GM10266 (cell line): Measurements from ENCODE around the gene REN.

ENCODE experiments used
- DNase-seq: peaks from one replicate; pipeline ENCODE4 v3.0.0; 2012; ENCODE audit errors: extremely low spot score
- TF ChIP-seq, protein P1 (sequence below): IDR thresholded peaks from 2 replicates; pipeline ENCODE4 v1.5.1; 2012; ENCODE audit warnings: mild to moderate bottlenecking, low read depth; ENCODE audit not compliant: control insufficient read depth, insufficient read depth; ENCODE audit errors: missing control alignments

The REN gene

DNA sequence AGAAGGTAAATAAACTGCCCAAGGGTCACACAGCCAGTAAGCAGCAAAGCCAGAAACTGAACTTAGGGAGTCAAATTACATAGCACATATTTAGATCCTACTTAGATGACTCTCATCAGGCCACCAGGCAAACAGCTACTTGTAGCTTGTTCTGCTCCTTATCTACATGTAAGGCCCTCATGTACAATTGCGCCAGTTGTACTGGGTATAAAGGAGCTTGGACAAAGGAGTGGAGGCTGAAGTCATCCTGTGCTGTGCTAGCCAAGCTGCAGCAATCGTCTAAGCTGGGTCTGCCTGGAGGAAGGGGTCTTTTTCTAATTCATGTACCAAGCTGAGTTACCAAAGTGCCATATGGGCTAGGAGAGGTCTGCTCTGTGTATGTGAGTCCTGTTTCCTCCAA, 27.0 kb downstream of the REN start:
- TF ChIP-seq, protein P1, sequence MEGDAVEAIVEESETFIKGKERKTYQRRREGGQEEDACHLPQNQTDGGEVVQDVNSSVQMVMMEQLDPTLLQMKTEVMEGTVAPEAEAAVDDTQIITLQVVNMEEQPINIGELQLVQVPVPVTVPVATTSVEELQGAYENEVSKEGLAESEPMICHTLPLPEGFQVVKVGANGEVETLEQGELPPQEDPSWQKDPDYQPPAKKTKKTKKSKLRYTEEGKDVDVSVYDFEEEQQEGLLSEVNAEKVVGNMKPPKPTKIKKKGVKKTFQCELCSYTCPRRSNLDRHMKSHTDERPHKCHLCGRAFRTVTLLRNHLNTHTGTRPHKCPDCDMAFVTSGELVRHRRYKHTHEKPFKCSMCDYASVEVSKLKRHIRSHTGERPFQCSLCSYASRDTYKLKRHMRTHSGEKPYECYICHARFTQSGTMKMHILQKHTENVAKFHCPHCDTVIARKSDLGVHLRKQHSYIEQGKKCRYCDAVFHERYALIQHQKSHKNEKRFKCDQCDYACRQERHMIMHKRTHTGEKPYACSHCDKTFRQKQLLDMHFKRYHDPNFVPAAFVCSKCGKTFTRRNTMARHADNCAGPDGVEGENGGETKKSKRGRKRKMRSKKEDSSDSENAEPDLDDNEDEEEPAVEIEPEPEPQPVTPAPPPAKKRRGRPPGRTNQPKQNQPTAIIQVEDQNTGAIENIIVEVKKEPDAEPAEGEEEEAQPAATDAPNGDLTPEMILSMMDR: no peak
- DNase-seq: no peak

DNA sequence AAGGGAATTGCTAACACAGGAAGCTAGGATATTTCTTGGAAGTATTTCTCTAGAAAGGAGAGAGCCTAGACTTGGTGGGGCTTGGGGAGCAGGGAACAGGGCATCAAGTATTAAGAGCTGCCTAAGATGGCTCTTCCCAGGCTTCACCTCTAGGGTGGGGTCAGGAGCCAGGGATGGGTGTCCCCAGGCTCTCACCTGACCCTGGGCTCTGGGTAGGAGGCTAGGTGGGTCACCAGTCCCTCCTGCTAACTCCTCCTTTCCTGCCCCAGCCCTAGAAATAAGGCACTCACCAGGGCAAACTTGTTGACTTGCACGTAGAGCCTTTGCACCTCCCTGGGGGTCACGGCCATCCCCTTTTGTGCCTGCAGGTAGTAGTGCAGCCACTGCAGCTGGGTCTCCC, 29.3 kb downstream of the REN start:
- TF ChIP-seq, protein P1: no peak
- no peak for DNase-seq

DNA sequence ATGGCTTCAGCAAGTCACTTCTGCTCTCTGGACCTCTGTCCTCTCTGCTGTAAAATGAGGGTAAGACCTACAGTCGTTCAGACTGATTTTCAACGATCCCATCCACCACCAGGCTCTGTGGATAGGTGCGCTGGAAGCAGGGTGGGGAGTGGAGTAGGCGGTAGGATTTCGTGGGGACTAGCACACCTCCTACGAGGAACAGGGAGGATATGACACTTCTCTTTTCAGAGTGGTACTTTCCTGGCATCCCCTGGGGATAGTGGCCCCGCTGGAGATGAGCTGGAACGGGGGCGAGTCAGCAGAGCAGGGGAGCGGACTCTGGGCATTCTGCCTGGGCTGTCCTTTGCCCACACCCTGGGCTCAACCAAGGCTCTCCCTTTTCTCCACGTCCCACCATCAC, 32.0 kb downstream of the REN start:
- no peak for DNase-seq
- TF ChIP-seq, protein P1: no peak

DNA sequence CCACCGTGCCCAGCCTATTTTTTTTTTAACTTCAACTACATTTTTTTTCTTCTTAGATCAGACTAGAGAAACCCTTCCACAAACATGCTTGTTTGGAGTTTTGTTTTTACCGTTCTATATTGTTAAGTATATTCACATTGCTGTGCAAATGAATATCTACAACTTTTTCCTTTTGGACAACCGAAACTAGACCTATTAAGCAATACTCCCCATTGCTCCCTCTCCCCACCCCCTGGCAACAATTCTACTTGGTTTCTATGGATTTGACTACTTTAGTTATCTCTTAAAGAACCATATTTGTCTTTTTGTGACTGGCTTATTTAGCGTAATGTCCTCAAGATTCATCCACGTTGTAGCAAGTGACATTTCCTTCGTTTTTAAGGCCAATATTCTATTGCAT, 33.4 kb downstream of the REN start:
- no peak for DNase-seq

DNA sequence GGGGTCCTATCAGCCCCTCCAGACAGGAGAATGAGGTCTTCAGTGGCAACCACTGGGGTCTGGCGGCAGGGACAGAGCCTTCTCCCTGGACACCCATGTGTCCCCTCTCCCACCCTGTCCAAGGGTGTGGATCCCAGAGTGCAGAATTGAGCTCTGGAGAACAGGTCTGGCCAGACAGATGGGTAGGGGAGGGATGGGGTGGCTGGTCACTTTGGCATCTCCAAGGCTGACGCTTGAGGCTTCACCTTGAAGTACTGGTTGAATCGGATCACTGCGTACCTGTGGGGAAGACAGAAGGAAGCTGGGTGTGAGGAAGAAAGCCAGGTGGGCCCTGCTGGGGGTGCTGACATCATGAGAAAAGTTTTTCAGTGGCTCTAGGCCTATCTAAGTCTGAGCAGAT, 34.2 kb downstream of the REN start:
- DNase-seq: no peak
- TF ChIP-seq, protein P1: no peak

More for the DNA sequence above, 33.4 kb downstream of the REN start:
- TF ChIP-seq, protein P1: no peak

DNA sequence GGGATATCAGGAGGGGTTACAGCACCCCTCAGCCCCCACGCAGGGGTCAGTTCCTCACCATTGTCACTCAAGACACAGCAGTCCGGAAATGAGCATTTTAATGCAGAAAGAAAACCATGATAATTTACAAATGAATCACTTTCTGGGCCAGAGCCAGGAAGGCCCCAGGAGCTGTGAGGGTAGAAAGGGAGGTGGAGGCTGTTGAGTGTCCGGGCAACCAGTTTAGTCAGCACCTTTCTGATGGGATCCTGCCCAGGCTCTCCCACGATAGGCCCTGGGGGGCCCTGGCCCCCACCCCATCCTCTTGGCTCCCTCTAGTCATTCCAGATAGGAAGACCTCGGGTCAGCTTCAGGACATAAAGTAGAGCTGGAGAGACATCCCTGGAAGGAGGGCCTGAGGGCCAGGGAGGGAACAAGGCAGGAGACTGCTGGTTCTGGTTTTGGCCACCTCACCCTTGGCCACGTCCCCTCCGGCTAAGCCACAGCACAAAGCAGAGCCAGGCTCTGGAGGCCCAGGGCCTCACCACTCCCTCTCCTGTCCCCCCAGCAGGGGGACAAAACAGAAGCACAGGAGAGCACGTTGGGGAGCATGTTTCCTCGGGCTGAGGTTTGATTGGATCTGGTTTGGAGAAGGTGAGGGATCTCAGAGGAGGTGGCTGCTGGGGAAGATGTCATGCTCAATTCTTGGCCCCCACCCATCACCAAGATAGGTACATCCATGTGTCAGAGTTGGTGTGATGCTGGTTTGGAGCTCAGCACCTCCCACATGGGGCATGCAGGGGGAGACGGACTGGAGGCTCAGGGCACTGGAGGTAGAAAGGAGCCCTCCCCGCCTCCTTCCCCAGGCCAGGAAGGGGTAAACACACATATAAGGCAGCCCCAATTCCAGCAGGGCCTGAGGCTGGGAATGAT, 34.9 kb downstream of the REN start:
- no peak for DNase-seq
- TF ChIP-seq, protein P1: no peak

DNA sequence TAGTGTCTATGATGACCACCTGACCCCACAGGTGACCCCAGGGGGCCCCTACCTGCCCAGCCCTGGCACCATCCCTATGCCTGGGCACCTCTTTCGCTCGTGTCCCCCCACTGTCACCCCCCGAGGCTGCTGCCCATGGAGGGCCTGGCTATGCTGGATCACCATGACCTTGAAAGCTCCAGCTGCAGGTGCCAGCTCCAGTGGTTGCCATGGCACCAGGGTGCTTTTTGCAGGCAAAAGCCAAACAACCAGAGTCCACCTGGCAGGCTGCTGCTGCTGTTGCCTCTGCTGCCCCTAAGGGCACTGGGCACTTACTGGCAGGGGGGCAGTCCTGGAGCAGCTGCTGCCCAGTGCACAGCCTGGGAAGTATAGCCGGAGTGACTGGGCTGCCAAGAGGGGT, 36.0 kb downstream of the REN start:
- TF ChIP-seq, protein P1: no peak
- no peak for DNase-seq
